OCI-LY1 (cell line): Measurements from ENCODE around the gene RAET1G.

Experiments used
- H2AFZ ChIP-seq: fragments of 200-600 bp; sonication (generic), shearing (Covaris generic); 2 replicates; pipeline ENCODE4 v1.6.0; 2014; ENCODE audit warnings: antibody characterized with exemption, mild to moderate bottlenecking, low read length
- H3F3A ChIP-seq: fragments of 200-600 bp; sonication (generic), shearing (Covaris generic); 2 replicates; pipeline ENCODE4 v1.6.0; 2014; ENCODE audit warnings: mild to moderate bottlenecking, antibody characterized with exemption, low read length, moderate library complexity; ENCODE audit not compliant: insufficient read depth
- H3K27ac ChIP-seq: fragments of 200-600 bp; sonication (generic); 2 replicates; pipeline ENCODE4 v1.5.1; 2014; ENCODE audit warnings: low read length, mixed run types, mild to moderate bottlenecking, low read depth; ENCODE audit not compliant: poor library complexity, severe bottlenecking
- H3K27me3 ChIP-seq: fragments of 200-600 bp; sonication (generic); 2 replicates; pipeline ENCODE4 v1.6.0; 2014; ENCODE audit warnings: antibody characterized with exemption, mild to moderate bottlenecking, low read length, moderate library complexity; ENCODE audit not compliant: insufficient read depth
- H3K36me3 ChIP-seq: fragments of 200-600 bp; sonication (generic); 2 replicates; pipeline ENCODE4 v1.6.1; 2014; ENCODE audit warnings: mild to moderate bottlenecking, antibody characterized with exemption, low read length, moderate library complexity, mixed read lengths; ENCODE audit not compliant: insufficient read depth
- H3K4me1 ChIP-seq: fragments of 200-600 bp; sonication (generic); 2 replicates; pipeline ENCODE4 v1.5.1; 2014; ENCODE audit warnings: mild to moderate bottlenecking, low read length, moderate library complexity; ENCODE audit not compliant: insufficient read depth, severe bottlenecking
- H3K4me2 ChIP-seq: fragments of 200-600 bp; sonication (generic), shearing (Covaris generic); 2 replicates; pipeline ENCODE4 v1.6.1; 2014; ENCODE audit warnings: low read length
- H3K4me3 ChIP-seq: fragments of 200-600 bp; sonication (generic); 2 replicates; pipeline ENCODE4 v1.5.1; 2014; ENCODE audit warnings: low read length, low read depth, mild to moderate bottlenecking, mixed read lengths; ENCODE audit not compliant: poor library complexity, severe bottlenecking
- H3K79me2 ChIP-seq: fragments of 200-600 bp; shearing (Covaris generic); 2 replicates; pipeline ENCODE4 v1.6.1; 2016; ENCODE audit warnings: mixed run types, low read length, mixed read lengths; ENCODE audit not compliant: insufficient read depth
- H3K9ac ChIP-seq: fragments of 200-600 bp; sonication (generic), shearing (Covaris generic); 2 replicates; pipeline ENCODE4 v1.6.1; 2014; ENCODE audit warnings: mild to moderate bottlenecking, low read length, mixed read lengths
- H3K9me2 ChIP-seq: fragments of 200-600 bp; sonication (generic), shearing (Covaris generic); 2 replicates; pipeline ENCODE4 v1.6.1; 2014; ENCODE audit warnings: low read depth, mild to moderate bottlenecking, low read length, mixed read lengths
- H3K9me3 ChIP-seq: fragments of 200-600 bp; shearing (Covaris generic); 2 replicates; pipeline ENCODE4 v1.6.1; 2014; ENCODE audit warnings: low read length, mixed read lengths
- H4K20me1 ChIP-seq: fragments of 200-600 bp; sonication (generic), shearing (Covaris generic); 2 replicates; pipeline ENCODE4 v1.6.0; 2016; ENCODE audit warnings: mild to moderate bottlenecking, low read length; ENCODE audit not compliant: insufficient read depth
- EZH2 ChIP-seq: fragments of 200-600 bp; sonication (generic), shearing (Covaris generic); IDR thresholded peaks from 2 replicates; pipeline ENCODE4 v1.8.0; 2017; ENCODE audit warnings: borderline replicate concordance, mixed run types, mild to moderate bottlenecking, antibody characterized with exemption, low read length, moderate library complexity, mixed read lengths
- TF ChIP-seq, protein P1 (sequence below): fragments of 200-600 bp; sonication (generic), shearing (Covaris generic); IDR thresholded peaks from 2 replicates; pipeline ENCODE4 v1.5.1; 2017; ENCODE audit warnings: mild to moderate bottlenecking, antibody characterized with exemption, low read length, moderate library complexity, mixed read lengths

Gene RAET1G

GRCh38 chr6:149891259-149891658, 31.7 kb downstream of the RAET1G start:
- Histone ChIP-seq H3K4me3 (no peak overlapping the region), H3K27me3 (0 out of 2 replicates have a peak, but pooled peaks cover 3% of the 10 kb centered on the region), H3K9ac (no peak overlapping the region), H3K4me2 (no peak overlapping the region), H3F3A (no peaks in the 10 kb centered on the region), H2AFZ (no peak overlapping the region), H3K4me1 (no peaks in the 10 kb centered on the region), H3K27ac (no peak overlapping the region), H4K20me1 (no peaks in the 10 kb centered on the region), H3K9me3 (no peaks in the 10 kb centered on the region), H3K9me2 (no peaks in the 10 kb centered on the region), H3K79me2 (no peaks in the 10 kb centered on the region), H3K36me3 (no peaks in the 10 kb centered on the region)
- no peak for TF ChIP-seq EZH2
- TF ChIP-seq, protein P1, sequence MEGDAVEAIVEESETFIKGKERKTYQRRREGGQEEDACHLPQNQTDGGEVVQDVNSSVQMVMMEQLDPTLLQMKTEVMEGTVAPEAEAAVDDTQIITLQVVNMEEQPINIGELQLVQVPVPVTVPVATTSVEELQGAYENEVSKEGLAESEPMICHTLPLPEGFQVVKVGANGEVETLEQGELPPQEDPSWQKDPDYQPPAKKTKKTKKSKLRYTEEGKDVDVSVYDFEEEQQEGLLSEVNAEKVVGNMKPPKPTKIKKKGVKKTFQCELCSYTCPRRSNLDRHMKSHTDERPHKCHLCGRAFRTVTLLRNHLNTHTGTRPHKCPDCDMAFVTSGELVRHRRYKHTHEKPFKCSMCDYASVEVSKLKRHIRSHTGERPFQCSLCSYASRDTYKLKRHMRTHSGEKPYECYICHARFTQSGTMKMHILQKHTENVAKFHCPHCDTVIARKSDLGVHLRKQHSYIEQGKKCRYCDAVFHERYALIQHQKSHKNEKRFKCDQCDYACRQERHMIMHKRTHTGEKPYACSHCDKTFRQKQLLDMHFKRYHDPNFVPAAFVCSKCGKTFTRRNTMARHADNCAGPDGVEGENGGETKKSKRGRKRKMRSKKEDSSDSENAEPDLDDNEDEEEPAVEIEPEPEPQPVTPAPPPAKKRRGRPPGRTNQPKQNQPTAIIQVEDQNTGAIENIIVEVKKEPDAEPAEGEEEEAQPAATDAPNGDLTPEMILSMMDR = no peak

DNA sequence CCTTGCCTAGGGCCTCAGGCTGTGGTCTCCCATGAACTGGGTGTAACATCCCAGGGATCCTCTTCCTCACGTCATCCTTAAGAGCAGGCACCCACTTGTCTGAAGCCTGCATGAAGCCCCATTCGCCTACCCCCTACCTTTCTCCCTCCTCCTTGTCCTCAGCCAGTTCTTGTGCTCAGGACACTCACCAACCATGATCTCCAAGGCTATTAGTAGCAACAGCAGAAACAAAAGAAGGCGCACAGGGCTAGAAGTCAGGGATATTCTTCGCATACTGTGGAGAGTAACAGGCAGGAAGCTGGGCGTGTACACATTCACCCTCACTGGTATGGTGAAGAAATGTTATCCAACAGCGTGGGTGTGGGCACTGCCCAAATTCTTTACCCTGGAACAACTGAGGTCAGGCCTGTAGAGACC, 32.3 kb downstream of the RAET1G start:
- Histone ChIP-seq H3K9me3 (no peaks in the 10 kb centered on the region), H2AFZ (no peak overlapping the region), H3K79me2 (no peaks in the 10 kb centered on the region), H3K4me3 (no peak overlapping the region), H3K27ac (no peak overlapping the region), H3K36me3 (no peaks in the 10 kb centered on the region), H3K9me2 (no peaks in the 10 kb centered on the region), H3K27me3 (peaks cover 3% of the 10 kb centered on the region; the same call in 1 of the 2 replicates), H3K4me2 (no peak overlapping the region), H3F3A (no peaks in the 10 kb centered on the region), H4K20me1 (no peaks in the 10 kb centered on the region), H3K9ac (no peak overlapping the region), H3K4me1 (no peaks in the 10 kb centered on the region)
- TF ChIP-seq, protein P1 = no peak
- TF ChIP-seq EZH2 = no peak

- Histone ChIP-seq H3K79me2 (no peaks in the 10 kb centered on the region), H3K4me1 (no peaks in the 10 kb centered on the region), H3K27me3 (peaks cover 7% of the 10 kb centered on the region; the same call in 1 of the 2 replicates), H3K9me2 (no peaks in the 10 kb centered on the region), H3K9me3 (no peaks in the 10 kb centered on the region), H3K4me2 (no peak overlapping the region), H2AFZ (no peak overlapping the region), H4K20me1 (no peaks in the 10 kb centered on the region), H3K36me3 (no peaks in the 10 kb centered on the region), H3K9ac (no peak overlapping the region), H3F3A (no peaks in the 10 kb centered on the region), H3K4me3 (no peak overlapping the region), H3K27ac (no peak overlapping the region)
- no peak for TF ChIP-seq EZH2
- TF ChIP-seq, protein P1 = no peak
Observed at GRCh38 chr6:149889326-149889725, 33.6 kb downstream of the RAET1G start.
